Glutamatergic neuron (in vitro differentiated cells): ENCODE measurements around the gene C17orf107. TPM values are rescaled to one million over a fixed set of nuclear protein-coding genes. Genes with fewer than 3 reads are reported as not detected.
"Not testable (repeated sequence)": the region's sequence is repeated elsewhere in the genome, so short reads cannot be mapped to it uniquely, and the experiment has no call there.

Experiments
- DNase-seq: peaks from one replicate; pipeline ENCODE4 v3.0.0; 2022
- H3K27ac Mint-ChIP-seq: one replicate; pipeline ENCODE4 v1.8.0; 2020; ENCODE audit warnings: mild to moderate bottlenecking, mixed read lengths, inconsistent platforms; ENCODE audit not compliant: unreplicated experiment
- H3K27me3 Mint-ChIP-seq: one replicate; pipeline ENCODE4 v1.8.0; 2020; ENCODE audit warnings: mild to moderate bottlenecking, moderate library complexity, mixed read lengths, inconsistent platforms; ENCODE audit not compliant: unreplicated experiment
- H3K36me3 Mint-ChIP-seq: one replicate; pipeline ENCODE4 v1.8.0; 2020; ENCODE audit warnings: mild to moderate bottlenecking, mixed read lengths, inconsistent platforms; ENCODE audit not compliant: unreplicated experiment
- H3K4me1 Mint-ChIP-seq: one replicate; pipeline ENCODE4 v1.8.0; 2020; ENCODE audit warnings: mild to moderate bottlenecking, low read depth, mixed read lengths, inconsistent platforms; ENCODE audit not compliant: unreplicated experiment
- H3K4me3 Mint-ChIP-seq: one replicate; pipeline ENCODE4 v1.8.0; 2020; ENCODE audit warnings: mild to moderate bottlenecking, mixed read lengths, inconsistent platforms; ENCODE audit not compliant: unreplicated experiment
- H3K9me3 Mint-ChIP-seq: one replicate; pipeline ENCODE4 v1.8.0; 2020; ENCODE audit warnings: mild to moderate bottlenecking, moderate library complexity, mixed read lengths, inconsistent platforms; ENCODE audit not compliant: unreplicated experiment
- CTCF ChIP-seq: fragments of 200-600 bp; sonication (generic); IDR thresholded peaks from one replicate; pipeline ENCODE4 v1.5.0; 2021; ENCODE audit not compliant: partially characterized antibody, unreplicated experiment
- total RNA-seq: library from RNA; stranded (reverse); fragmentation: NEBNext Ultra II Directional; extraction: Animal tissue kit (Norgen Biotek cat#: 25700); gene quantifications from one replicate; pipeline ENCODE4 v1.2.1, GENCODE V29; 2021; ENCODE audit not compliant: unreplicated experiment

The C17orf107 gene
- total RNA-seq, 1 donor from 2014 or later = 11.1 TPM

DNA sequence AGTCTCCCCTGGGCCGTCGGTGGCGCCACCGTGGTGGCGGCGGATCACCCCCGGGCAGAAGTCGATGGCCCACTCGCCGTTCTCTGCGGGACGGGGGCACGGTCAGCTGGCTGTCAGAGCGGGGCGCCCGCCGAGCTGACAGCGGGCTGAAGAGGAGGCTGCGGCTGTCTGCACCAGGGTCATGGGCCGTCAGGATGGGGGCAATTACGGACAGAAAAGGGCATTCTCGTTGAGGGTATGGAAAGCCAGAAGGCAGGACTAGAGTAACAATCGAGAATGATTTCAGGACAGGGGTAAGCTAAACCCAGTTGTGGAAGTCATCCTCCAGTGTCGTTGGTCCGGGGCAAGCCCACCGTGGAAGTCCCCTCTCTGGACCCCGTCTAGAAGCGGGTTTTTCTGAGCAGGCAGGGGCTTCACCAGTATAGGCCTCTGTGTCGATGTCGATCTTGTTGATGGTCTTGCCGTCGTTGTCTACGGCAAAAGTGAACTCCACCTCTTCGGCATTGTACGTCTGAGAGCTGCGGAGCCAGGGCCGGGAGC, 1.8 kb downstream of the C17orf107 start:
- H3K27me3 Mint-ChIP-seq = peaks cover 20% of the 10 kb centered on the region
- no peak overlapping the region for H3K27ac Mint-ChIP-seq
- peaks cover 10% of the 10 kb centered on the region for H3K4me1 Mint-ChIP-seq
- H3K4me3 Mint-ChIP-seq = no peak overlapping the region
- no peak for TF ChIP-seq CTCF
- no peaks in the 10 kb centered on the region for H3K36me3 Mint-ChIP-seq
- no peak for DNase-seq
- H3K9me3 Mint-ChIP-seq = peaks cover 6% of the 10 kb centered on the region

DNA sequence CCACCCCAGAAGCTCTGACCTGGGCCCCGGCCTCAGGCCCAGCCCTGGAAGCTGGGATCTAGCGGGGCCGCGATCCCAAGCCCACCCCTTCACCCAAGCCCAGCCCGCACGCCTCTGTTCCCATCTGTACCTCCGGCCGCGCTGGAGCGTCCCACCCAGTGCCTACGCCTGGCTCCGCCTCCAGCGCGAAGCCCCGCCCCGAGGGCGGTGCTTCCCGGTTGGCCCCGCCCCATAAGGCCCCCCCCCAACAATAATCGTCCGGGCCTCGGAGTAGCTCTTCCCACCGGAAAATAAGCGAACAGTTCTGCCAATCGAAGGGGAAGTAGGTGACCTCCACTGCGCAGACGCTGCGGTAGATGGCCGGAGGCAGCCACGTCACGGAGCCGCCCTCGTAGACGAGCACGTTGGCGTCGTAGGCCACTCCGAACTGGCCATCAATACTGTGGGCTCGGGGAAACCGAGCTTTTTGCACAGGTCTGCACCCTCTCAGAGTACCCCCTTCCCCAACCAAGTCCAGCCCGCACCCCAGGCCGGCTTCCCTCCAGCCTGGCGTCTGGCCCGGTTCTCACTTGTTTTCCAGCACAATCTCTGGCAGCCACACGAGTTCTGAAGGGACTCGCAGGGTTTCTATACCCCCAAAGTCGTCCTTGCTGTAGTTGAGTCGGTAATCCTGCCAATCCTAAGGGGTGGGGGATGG, 2.5 kb downstream of the C17orf107 start:
- Mint-ChIP-seq H3K4me3 (no peak overlapping the region), H3K9me3 (peaks cover 6% of the 10 kb centered on the region), H3K27ac (no peak overlapping the region), H3K4me1 (peaks cover 10% of the 10 kb centered on the region), H3K27me3 (peaks cover 20% of the 10 kb centered on the region), H3K36me3 (no peaks in the 10 kb centered on the region)
- DNase-seq = no peak
- no peak for TF ChIP-seq CTCF

- Mint-ChIP-seq H3K9me3 (peaks cover 6% of the 10 kb centered on the region), H3K4me1 (peaks cover 10% of the 10 kb centered on the region), H3K27ac (no peak overlapping the region), H3K27me3 (peaks cover 20% of the 10 kb centered on the region), H3K4me3 (no peak overlapping the region), H3K36me3 (no peaks in the 10 kb centered on the region)
- no peak for TF ChIP-seq CTCF
- DNase-seq = no peak
Measured at GRCh38 chr17:4902540-4902939, 3.2 kb downstream of the C17orf107 start.

DNA sequence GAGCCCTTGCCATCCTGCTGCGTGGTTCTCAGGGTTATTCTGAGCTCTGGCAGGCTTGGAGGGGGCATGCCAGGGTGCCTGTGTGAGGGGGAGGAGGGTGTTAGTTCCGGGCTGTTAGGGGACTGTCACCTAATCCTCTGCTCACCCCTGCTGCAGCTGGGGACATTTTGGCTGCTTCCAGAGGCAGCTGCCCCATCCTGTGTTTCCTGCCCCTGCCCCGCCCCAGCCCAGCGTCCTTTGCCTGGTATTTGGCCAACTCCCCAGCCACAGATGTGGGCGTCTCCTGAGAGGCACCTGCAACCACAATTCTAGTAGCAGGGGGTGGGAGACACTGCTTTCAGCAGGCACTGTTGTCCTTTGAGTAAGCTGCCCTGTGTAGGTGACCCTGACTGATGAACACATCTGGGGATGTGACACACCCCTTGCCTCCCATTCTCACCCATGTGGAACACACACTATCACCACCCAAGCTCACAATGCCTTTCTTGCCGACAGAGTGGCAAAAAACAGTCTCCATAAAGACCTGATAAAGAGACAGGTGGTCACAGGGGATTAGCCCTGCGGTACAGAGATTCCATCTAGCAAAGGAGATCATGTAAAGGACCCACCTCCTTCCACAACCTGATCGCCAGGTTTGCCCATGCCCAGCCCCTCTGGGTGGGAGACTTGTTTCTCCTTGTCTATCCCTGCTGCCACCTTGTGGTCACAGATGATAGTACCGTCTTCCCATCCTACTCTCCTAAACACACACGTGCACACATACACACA, 3.9 kb downstream of the C17orf107 start, which contains the start of gene CHRNE:
Gene CHRNE (minus strand): TSS at position 48 of the 768 bp plus-strand sequence. CDS start 35 bp downstream, at position 13.
- DNase-seq = peak; percentile 78
- peak; percentile 79 for TF ChIP-seq CTCF
- Mint-ChIP-seq H3K27ac (peak within 1 kb of the TSS; percentile 0), H3K9me3 (peaks cover 6% of the 10 kb centered on the region), H3K27me3 (peaks cover 20% of the 10 kb centered on the region), H3K4me3 (no peak within 1 kb of the TSS), H3K36me3 (no peaks in the 10 kb centered on the region), H3K4me1 (peaks cover 10% of the 10 kb centered on the region)

DNA sequence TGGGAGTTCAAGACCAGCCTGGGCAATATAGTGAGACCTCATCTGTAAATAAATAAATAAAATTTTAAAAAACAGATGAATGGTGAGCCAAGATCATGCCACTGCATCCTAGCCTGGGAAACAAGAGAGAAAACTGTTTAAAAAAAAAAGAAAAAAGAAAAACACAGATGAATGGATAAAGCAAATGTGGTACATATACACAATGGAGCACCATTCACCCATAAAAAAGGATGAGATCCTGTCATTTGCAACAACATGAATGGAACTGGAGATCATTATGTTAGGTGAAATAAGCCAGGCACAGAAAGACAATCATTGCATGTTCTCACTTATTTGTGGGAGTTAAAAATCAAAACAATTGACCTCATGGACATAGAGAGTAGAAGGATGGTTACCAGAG, 7.3 kb downstream of the C17orf107 start:
- H3K4me1 Mint-ChIP-seq, H3K9me3 Mint-ChIP-seq, H3K36me3 Mint-ChIP-seq, H3K27ac Mint-ChIP-seq, DNase-seq, H3K4me3 Mint-ChIP-seq: not testable (repeated sequence)
- peaks cover 20% of the 10 kb centered on the region for H3K27me3 Mint-ChIP-seq
